Measurements from ENCODE around the gene TACC3. TPM values are rescaled to one million over a fixed set of nuclear protein-coding genes. Genes with fewer than 3 reads are reported as not detected.

Gene TACC3
- total and polyA plus RNA-seq, 3 experiments from 2014 or later = 45.5 to 129 (median 124) TPM

GRCh38 chr4:1728061-1728980 is 7.0 kb downstream of the TACC3 start:
- H3K4me3 ChIP-seq (ENCODE audit: low read length) = no peak overlapping the region
- peak in 1 of 5 donors; percentile 43 for DNase-seq
- no peak overlapping the region for H3K27ac ChIP-seq (ENCODE audit: low read depth, low read length)
- H3K27me3 ChIP-seq (ENCODE audit: insufficient read depth, low read length, poor library complexity, severe bottlenecking) = no peaks in the 10 kb centered on the region
- peaks cover 55% of the 10 kb centered on the region for H3K36me3 ChIP-seq (ENCODE audit: insufficient read depth, low read length)
- peaks cover 49% of the 10 kb centered on the region for H3K4me1 ChIP-seq (ENCODE audit: insufficient read depth, low read length)
- no peaks in the 10 kb centered on the region for H3K9me3 ChIP-seq (ENCODE audit: low read length)
- Mint-ChIP-seq H3K36me3 (peaks cover 4 to 72% (median 12%) of the 10 kb centered on the region in 3 donors), H3K27ac (no peak overlapping the region), H3K4me3 (peak overlapping the region in 1 of 7 donors; percentile 18), H3K4me1 (peaks cover 26 to 65% (median 45%) of the 10 kb centered on the region in 3 donors), H3K27me3 (no peaks in the 10 kb centered on the region), H3K9me3 (no peaks in the 10 kb centered on the region)
- POLR2A ChIA-PET = interaction anchor here (2.9 kb wide), 1 partner anchor 35 kb away, joined by 15 read pairs; no protein-coding TSS in a partner anchor
- CTCF ChIA-PET = interaction anchor here (1.8 to 16.7 kb wide), 2 partner anchors 35 to 170 kb away, joined by 4 to 341 read pairs; no protein-coding TSS in a partner anchor

- H3K27ac Mint-ChIP-seq = no peak overlapping the region
- CTCF ChIA-PET = interaction anchor here (0.9 to 16.7 kb wide), 5 partner anchors 10 to 168 kb away, joined by 3 to 341 read pairs (median 6); partner anchors contain the start of genes SLBP, TACC3 and TMEM129
- POLR2A ChIA-PET = no interaction called here
- peaks cover 63% of the 10 kb centered on the region for H3K36me3 ChIP-seq (ENCODE audit: insufficient read depth, low read length)
- H3K4me1 Mint-ChIP-seq = peaks cover 13 to 44% (median 25%) of the 10 kb centered on the region in 3 donors
- H3K27ac ChIP-seq (ENCODE audit: low read depth, low read length) = no peak overlapping the region
- peaks cover 4 to 83% (median 10%) of the 10 kb centered on the region in 3 donors for H3K36me3 Mint-ChIP-seq
- peaks cover 26% of the 10 kb centered on the region for H3K4me1 ChIP-seq (ENCODE audit: insufficient read depth, low read length)
- H3K27me3 Mint-ChIP-seq = no peaks in the 10 kb centered on the region
- DNase-seq = no peak
- H3K4me3 ChIP-seq (ENCODE audit: low read length) = no peak overlapping the region
- no peak overlapping the region for H3K4me3 Mint-ChIP-seq
- no peaks in the 10 kb centered on the region for H3K9me3 Mint-ChIP-seq
- no peaks in the 10 kb centered on the region for H3K9me3 ChIP-seq (ENCODE audit: low read length)
- no peaks in the 10 kb centered on the region for H3K27me3 ChIP-seq (ENCODE audit: insufficient read depth, low read length, poor library complexity, severe bottlenecking)
Measured at GRCh38 chr4:1730532-1731135, 9.3 kb downstream of the TACC3 start.

- Histone ChIP-seq H3K4me1 (ENCODE audit: insufficient read depth, low read length) (peaks cover 20% of the 10 kb centered on the region), H3K9me3 (ENCODE audit: low read length) (no peaks in the 10 kb centered on the region), H3K27ac (ENCODE audit: low read depth, low read length) (no peak overlapping the region), H3K36me3 (ENCODE audit: insufficient read depth, low read length) (peaks cover 58% of the 10 kb centered on the region), H3K27me3 (ENCODE audit: insufficient read depth, low read length, poor library complexity, severe bottlenecking) (no peaks in the 10 kb centered on the region), H3K4me3 (ENCODE audit: low read length) (no peak overlapping the region)
- H3K4me1 Mint-ChIP-seq = peaks cover 10 to 39% (median 22%) of the 10 kb centered on the region in 3 donors
- CTCF ChIA-PET = interaction anchor here (0.9 to 16.7 kb wide), 5 partner anchors 8 to 168 kb away, joined by 3 to 341 read pairs (median 4); partner anchors contain the start of genes TACC3 and TMEM129
- no peak for DNase-seq
- H3K4me3 Mint-ChIP-seq = no peak overlapping the region
- POLR2A ChIA-PET = no interaction called here
- H3K27me3 Mint-ChIP-seq = no peaks in the 10 kb centered on the region
- peaks cover 3 to 83% (median 9%) of the 10 kb centered on the region in 3 donors for H3K36me3 Mint-ChIP-seq
- H3K27ac Mint-ChIP-seq = no peak overlapping the region
- H3K9me3 Mint-ChIP-seq = no peaks in the 10 kb centered on the region
Measured at GRCh38 chr4:1731180-1731579, 9.9 kb downstream of the TACC3 start.

GRCh38 chr4:1732911-1733310 is 11.6 kb downstream of the TACC3 start:
- Histone ChIP-seq H3K27me3 (ENCODE audit: insufficient read depth, low read length, poor library complexity, severe bottlenecking) (no peaks in the 10 kb centered on the region), H3K4me1 (ENCODE audit: insufficient read depth, low read length) (peaks cover 10% of the 10 kb centered on the region), H3K36me3 (ENCODE audit: insufficient read depth, low read length) (peaks cover 65% of the 10 kb centered on the region), H3K4me3 (ENCODE audit: low read length) (no peak overlapping the region), H3K9me3 (ENCODE audit: low read length) (peaks cover 3% of the 10 kb centered on the region), H3K27ac (ENCODE audit: low read depth, low read length) (no peak overlapping the region)
- DNase-seq = no peak
- H3K4me3 Mint-ChIP-seq = no peak overlapping the region
- ChIA-PET POLR2A (no interaction called here), CTCF (interaction anchor here (1.1 to 16.7 kb wide), 4 partner anchors 10 to 39 kb away, joined by 3 to 341 read pairs (median 4); partner anchors contain the start of genes TACC3 and TMEM129)
- H3K36me3 Mint-ChIP-seq = peaks cover 6 to 84% (median 14%) of the 10 kb centered on the region in 3 donors
- no peak overlapping the region for H3K27ac Mint-ChIP-seq
- H3K4me1 Mint-ChIP-seq = peaks cover 5 to 25% (median 16%) of the 10 kb centered on the region in 3 donors
- no peaks in the 10 kb centered on the region for H3K27me3 Mint-ChIP-seq
- H3K9me3 Mint-ChIP-seq = no peaks in the 10 kb centered on the region

GRCh38 chr4:1735215-1735614 is 13.9 kb downstream of the TACC3 start:
- Mint-ChIP-seq H3K27me3 (no peaks in the 10 kb centered on the region), H3K36me3 (peaks cover 17 to 84% (median 18%) of the 10 kb centered on the region in 3 donors), H3K27ac (peak overlapping the region in 1 of 8 donors; percentile 21), H3K4me3 (no peak overlapping the region), H3K9me3 (peaks cover 6 to 9% (median 8%) of the 10 kb centered on the region in 5 donors), H3K4me1 (peaks cover 0 to 6% (median 0%) of the 10 kb centered on the region in 3 donors)
- Histone ChIP-seq H3K36me3 (ENCODE audit: insufficient read depth, low read length) (peaks cover 67% of the 10 kb centered on the region), H3K4me3 (ENCODE audit: low read length) (no peak overlapping the region), H3K4me1 (ENCODE audit: insufficient read depth, low read length) (no peaks in the 10 kb centered on the region), H3K9me3 (ENCODE audit: low read length) (peaks cover 11% of the 10 kb centered on the region), H3K27me3 (ENCODE audit: insufficient read depth, low read length, poor library complexity, severe bottlenecking) (no peaks in the 10 kb centered on the region), H3K27ac (ENCODE audit: low read depth, low read length) (no peak overlapping the region)
- CTCF ChIA-PET = no interaction called here
- DNase-seq = no peak
- POLR2A ChIA-PET = no interaction called here

GRCh38 chr4:1736812-1737211 is 15.5 kb downstream of the TACC3 start:
- Histone ChIP-seq H3K4me1 (ENCODE audit: insufficient read depth, low read length) (no peaks in the 10 kb centered on the region), H3K27me3 (ENCODE audit: insufficient read depth, low read length, poor library complexity, severe bottlenecking) (no peaks in the 10 kb centered on the region), H3K36me3 (ENCODE audit: insufficient read depth, low read length) (peaks cover 72% of the 10 kb centered on the region), H3K27ac (ENCODE audit: low read depth, low read length) (no peak overlapping the region), H3K4me3 (ENCODE audit: low read length) (no peak overlapping the region), H3K9me3 (ENCODE audit: low read length) (peaks cover 11% of the 10 kb centered on the region)
- Mint-ChIP-seq H3K4me1 (no peaks in the 10 kb centered on the region), H3K9me3 (peaks cover 6 to 9% (median 8%) of the 10 kb centered on the region in 5 donors), H3K27ac (no peak overlapping the region), H3K4me3 (no peak overlapping the region), H3K36me3 (peaks cover 16 to 88% (median 18%) of the 10 kb centered on the region in 3 donors), H3K27me3 (no peaks in the 10 kb centered on the region)
- ChIA-PET CTCF (interaction anchor here (0.7 kb wide), 1 partner anchor 11 kb away, joined by 3 read pairs; no protein-coding TSS in a partner anchor), POLR2A (no interaction called here)
- DNase-seq = no peak

- H3K4me1 Mint-ChIP-seq = no peaks in the 10 kb centered on the region
- ChIA-PET CTCF (interaction anchor here (1.1 kb wide), 1 partner anchor 8 kb away, joined by 3 read pairs; no protein-coding TSS in a partner anchor), POLR2A (no interaction called here)
Measured at GRCh38 chr4:1737666-1738065, 16.3 kb downstream of the TACC3 start.

More at GRCh38 chr4:1737666-1738065, 16.3 kb downstream of the TACC3 start:
- Histone ChIP-seq H3K9me3 (ENCODE audit: low read length) (peaks cover 11% of the 10 kb centered on the region), H3K27ac (ENCODE audit: low read depth, low read length) (no peak overlapping the region), H3K27me3 (ENCODE audit: insufficient read depth, low read length, poor library complexity, severe bottlenecking) (no peaks in the 10 kb centered on the region), H3K4me1 (ENCODE audit: insufficient read depth, low read length) (no peaks in the 10 kb centered on the region), H3K36me3 (ENCODE audit: insufficient read depth, low read length) (peaks cover 66% of the 10 kb centered on the region), H3K4me3 (ENCODE audit: low read length) (no peak overlapping the region)
- no peak for DNase-seq
- Mint-ChIP-seq H3K9me3 (peaks cover 6 to 9% (median 8%) of the 10 kb centered on the region in 5 donors), H3K27me3 (no peaks in the 10 kb centered on the region), H3K36me3 (peaks cover 15 to 88% (median 18%) of the 10 kb centered on the region in 3 donors), H3K4me3 (no peak overlapping the region), H3K27ac (no peak overlapping the region)

All from CD8-positive, alpha-beta memory T cell (primary cell).